ENCODE results near the gene LRRC8D.
"Not testable (repeated sequence)": the region's sequence is repeated elsewhere in the genome, so short reads cannot be mapped to it uniquely, and the experiment has no call there.

The LRRC8D gene

DNA sequence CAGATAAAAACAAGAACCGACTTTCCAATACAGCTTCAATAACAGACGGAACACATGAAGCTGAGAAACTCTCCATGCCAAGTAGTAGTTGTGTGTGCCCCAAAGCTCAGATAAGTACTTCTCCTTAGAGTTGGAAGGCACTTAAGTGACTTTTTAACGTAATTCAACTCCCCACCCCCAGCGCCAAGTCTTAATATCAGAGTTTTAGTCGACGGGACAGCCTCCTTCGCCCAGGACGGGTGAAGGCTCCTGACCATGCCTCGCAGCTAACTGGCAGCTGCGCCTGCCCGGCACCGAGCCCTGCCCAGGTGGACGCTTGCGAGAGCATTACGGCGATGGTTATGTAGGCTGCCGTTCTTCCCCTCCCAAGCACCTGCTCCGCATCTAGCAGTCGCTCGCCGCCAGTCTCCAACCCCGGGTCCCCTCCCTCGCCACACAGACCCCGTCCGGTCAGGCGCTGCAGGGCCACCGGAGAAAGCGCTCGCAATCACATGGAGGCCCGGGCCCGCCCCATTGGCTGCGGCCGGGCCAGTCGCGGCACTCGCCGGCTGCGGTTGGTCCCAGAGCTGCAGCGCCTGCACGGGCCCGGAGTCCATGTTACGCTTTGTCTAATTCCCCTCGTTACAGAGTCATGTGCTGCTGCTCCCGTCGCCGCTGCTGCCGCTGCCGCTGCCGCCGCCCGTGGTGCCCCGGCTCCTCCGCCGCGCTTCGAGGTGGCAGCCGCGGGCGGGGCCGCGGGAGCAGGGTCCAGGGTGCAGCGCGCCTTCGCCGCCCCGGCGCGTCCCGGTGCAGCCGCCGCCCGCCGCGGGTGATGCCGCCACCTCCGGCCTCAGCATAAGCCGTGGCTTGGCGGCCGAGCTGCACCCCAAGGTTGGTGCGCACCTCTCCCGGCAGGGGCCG, at the start of gene LRRC8D:
Gene LRRC8D, plus strand, starts transcription at position 611 of the 900 bp plus-strand sequence. CDS start 112,037 bp downstream, outside the sequence.
- peak; percentile 69 for DNase-seq

DNA sequence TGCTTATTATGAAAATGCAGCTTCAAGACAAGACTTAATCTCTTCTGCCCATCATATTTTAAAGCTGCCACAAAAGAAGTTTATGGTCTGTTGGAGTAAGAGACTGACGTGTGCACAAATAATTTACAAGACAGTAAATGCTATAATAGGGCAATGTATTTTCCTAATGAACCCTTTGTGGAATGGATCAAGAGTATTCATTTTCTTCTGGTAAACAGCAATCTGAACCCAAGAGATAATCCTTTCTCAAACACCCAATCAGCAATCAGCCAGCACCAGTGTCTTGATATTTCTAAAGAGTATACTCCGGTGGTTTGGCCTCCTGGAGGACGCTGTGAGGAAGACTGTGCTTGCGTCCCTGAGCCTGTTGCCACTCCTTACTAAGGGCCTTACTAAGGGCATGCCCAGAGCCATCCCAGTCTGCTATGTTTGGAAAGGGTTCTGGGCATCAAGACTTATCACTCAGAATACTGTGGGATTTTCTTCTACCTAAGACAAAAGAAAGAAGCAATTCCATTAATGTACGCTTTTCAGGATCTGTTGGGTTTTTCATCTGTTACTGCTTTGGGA, 48.8 kb upstream of the LRRC8D start:
- no peak for DNase-seq

GRCh38 chr1:89776104-89776503, 44.7 kb upstream of the LRRC8D start:
- DNase-seq = not testable (repeated sequence)

DNA sequence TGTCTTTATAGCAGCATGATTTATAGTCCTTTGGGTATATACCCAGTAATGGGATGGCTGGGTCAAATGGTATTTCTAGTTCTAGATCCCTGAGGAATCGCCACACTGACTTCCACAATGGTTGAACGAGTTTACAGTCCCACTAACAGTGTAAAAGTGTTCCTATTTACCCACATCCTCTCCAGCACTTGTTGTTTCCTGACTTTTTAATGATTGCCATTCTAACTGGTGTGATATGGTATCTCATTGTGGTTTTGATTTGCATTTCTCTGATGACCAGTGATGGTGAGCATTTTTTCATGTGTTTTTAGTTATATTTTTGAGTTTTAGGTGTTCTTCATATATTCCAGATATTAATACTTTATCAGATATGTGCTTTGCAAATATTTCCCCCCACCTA, 43.6 kb upstream of the LRRC8D start:
- not testable (repeated sequence) for DNase-seq

- peak; percentile 51 for DNase-seq
Observed at GRCh38 chr1:89779151-89779940, 41.5 kb upstream of the LRRC8D start.

DNA sequence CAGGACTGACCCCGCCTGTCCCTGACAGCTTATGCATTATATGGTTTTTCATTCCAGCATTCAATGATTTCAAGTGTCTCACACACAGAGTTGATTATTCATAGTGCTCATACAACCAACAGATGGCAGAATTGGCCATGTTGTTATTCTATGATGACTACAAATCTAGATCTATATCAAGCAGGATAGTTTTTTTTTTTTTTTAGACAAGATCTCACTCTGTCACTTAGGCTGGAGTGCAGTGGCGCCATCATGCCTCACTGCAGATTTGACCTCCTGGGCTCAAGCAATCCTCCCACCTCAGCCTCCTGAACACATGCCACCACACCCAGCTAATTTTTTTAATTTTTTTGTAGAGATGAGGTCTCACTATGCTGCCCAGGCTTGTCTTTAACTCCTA, 40.1 kb upstream of the LRRC8D start:
- peak; percentile 33 for DNase-seq

DNA sequence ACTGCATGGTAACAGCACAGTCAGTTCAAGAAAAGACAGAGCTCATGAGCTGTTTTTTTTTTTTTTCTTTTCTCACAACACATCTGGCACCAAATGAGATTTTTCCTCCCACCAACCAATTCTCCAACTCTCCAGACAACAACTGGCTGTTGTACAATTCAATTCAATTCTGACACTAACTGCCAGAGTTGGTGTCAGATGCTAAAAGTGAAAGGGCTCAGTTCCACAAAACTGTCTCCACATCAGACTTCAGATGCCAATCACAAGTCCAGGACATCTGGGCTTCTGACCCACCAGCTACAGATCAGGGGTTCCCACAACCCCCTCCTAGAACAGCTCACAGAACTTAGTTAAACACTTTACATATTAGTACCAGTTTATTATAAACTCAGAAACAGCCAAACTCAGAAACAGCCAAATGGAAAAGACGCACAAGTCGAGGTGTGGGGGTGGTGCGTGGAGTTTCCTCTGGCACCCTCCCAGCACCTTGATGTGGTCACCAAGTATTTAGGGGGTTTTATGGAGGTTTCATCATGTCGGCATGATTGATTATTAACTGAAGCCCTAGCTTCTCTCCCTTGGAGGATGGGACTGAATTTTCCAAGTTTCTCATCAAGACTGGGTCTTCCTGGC, 39.2 kb upstream of the LRRC8D start:
- DNase-seq = peak; percentile 87

DNA sequence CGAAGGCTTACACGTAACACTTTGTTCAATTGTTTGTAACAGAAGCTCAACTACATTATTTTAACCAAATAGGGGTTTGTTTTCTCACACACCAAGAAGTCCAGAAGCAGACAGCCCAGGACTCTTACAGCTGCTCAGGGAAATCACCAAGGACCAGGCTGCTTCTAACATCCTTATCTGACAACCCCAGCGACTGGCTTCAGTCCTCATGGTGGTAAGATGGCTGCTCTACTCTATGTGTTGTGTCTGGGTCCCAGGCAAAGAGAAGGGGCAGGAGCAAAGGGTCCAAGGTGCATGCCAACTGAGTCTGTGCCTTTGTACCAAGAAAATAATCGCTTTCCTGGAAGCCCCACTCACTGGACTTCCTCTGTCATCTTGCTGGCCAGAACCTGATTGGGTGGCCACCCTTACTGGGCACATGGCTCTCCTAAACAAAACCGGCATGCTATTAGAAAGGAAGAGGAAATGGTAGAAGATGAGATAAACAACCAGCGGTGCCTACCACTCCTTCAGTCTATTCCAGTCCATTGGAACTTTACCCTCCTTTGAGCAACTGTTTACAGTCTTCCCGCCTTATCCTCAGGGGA, 34.1 kb upstream of the LRRC8D start:
- no peak for DNase-seq

- no peak for DNase-seq
Observed at GRCh38 chr1:89790592-89790991, 30.2 kb upstream of the LRRC8D start.

DNA sequence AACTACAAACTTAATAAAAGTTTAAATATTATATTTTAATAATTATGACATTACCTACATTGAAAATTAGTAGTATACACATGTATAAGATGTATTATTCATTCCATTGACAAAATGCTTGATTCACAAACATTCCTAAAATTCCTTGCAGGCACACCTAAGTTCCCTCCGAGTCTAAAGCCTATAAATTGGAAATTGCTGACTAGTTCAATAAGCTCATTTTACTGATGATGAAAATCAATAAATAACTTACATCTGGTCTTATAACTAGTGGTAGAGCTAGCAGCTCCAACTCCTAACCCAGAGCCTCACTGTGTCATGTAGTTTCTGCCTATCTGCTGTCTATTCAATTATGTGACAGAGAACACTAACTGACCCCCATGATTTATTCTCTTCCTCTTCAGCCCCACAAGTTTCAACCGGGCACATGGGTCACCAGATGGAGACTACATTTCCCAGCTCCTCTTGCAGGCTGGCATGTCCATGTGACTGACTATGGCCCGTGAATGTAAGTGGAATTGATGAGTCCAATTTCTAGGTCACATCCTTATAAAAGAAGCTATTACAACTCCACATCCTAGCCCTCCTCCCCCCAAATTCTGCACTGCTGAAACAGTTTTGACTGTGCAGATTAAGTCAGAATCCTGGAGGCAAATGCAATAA, 29.6 kb upstream of the LRRC8D start:
- no peak for DNase-seq

GRCh38 chr1:89794406-89794805, 26.4 kb upstream of the LRRC8D start:
- no peak for DNase-seq

GRCh38 chr1:89795571-89795970, 25.3 kb upstream of the LRRC8D start:
- DNase-seq = not testable (repeated sequence)

DNA sequence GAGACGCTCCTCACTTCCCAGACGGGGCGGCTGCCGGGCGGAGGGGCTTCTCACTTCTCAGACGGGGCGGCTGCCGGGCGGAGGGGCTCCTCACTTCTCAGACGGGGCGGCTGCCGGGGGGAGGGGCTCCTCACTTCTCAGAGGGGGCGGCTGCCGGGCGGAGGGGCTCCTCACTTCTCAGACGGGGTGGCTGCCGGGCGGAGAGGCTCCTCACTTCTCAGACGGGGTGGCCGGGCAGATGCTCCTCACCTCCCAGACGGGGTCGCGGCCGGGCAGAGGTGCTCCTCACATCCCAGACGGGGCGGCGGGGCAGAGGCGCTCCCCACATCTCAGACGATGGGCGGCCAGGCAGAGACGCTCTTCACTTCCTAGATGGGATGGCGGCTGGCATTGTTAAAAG, 23.0 kb upstream of the LRRC8D start:
- DNase-seq = not testable (repeated sequence)

DNA sequence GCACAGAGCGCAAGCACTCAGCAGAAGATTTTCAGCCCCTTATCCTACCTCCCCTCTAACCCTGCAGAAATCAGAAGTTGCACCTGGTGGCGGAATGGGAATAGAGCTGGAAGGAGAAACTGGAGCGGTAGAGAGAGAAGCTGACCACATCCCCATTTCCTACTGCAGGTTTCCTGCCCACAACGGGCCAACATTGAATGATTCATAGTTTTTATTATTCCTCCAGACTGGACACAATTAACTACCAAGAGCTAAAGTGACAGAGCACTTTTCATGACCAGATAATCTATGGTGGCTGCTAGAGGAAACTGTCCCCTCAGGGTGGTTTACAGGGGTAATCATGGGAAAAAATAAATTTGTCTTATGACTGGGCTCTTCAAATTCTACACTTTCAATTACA, 21.3 kb upstream of the LRRC8D start:
- DNase-seq = no peak

GRCh38 chr1:89800022-89800655, 20.7 kb upstream of the LRRC8D start:
- DNase-seq = no peak

- no peak for DNase-seq
Observed at GRCh38 chr1:89800718-89801117, 20.1 kb upstream of the LRRC8D start.

- DNase-seq = no peak
Observed at GRCh38 chr1:89802051-89802450, 18.8 kb upstream of the LRRC8D start.

GRCh38 chr1:89802841-89803240, 18.0 kb upstream of the LRRC8D start:
- no peak for DNase-seq

DNA sequence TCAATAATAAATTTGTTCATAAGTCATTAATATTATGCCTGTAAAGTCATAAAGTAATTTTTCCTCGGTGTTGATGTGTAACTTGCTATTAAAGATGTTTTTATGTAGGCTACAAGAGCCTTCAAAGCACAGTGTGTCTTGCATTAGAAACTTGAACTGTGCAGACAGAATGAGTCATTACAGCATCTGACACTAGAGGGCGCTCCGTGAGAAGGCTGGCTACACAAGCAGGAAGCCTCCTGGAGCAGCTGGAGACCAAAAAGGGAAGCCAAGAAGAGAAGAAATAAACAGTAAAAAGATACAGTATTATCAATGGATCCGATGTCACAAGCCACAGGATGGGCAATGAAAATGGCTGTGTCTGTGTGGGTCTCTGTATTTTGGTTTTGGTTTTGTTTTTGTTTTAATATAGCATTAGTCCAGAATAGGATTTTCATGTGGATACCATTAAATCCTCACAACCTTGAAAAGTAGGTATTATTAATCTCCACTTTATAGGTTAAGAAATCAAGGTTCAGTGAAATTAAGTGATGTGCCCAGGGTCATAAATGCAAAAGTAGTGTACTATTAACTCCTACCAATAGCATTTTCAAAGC, 16.1 kb upstream of the LRRC8D start:
- peak; percentile 89 for DNase-seq

- no peak for DNase-seq
Observed at GRCh38 chr1:89806616-89807015, 14.2 kb upstream of the LRRC8D start.

GRCh38 chr1:89807503-89807902, 13.3 kb upstream of the LRRC8D start:
- no peak for DNase-seq

Data from stimulated activated CD4-positive, alpha-beta T cell treated with anti-CD3 and anti-CD28 coated beads, Interleukin-4, amount 100 ng/mL, for 24 hours (primary cell).